Upper lobe of left lung (tissue), 6 donors: ENCODE measurements around the gene ADAMTS3. TPM values are rescaled to one million over a fixed set of nuclear protein-coding genes. Genes with fewer than 3 reads are reported as not detected.

Source experiments
- ATAC-seq, 2 donors: fragments of 200-7000 bp; cut with Tn5 transposase; one replicate each; pipeline ENCODE4 v1.9.1; 2022; ENCODE audit warnings: mild to moderate bottlenecking in 2 of 2, moderate library complexity in 2 of 2; ENCODE audit not compliant: low FRiP score in 2 of 2
- DNase-seq, 2 donors: peaks; one replicate each; pipeline ENCODE4 v3.0.0-alpha.2; 2019 to 2020
- H3K27ac ChIP-seq, 4 donors: fragments of 200-600 bp; sonication (generic); one replicate each; pipeline ENCODE4 v1.5.1; 2016 to 2019
- H3K27me3 ChIP-seq, 4 donors: fragments of 200-600 bp; sonication (generic); one replicate each; pipeline ENCODE4 v1.5.1; 2017 to 2019
- H3K36me3 ChIP-seq, 4 donors: fragments of 200-600 bp; sonication (generic); one replicate each; pipeline ENCODE4 v1.5.1; 2016 to 2019
- H3K4me1 ChIP-seq, 4 donors: fragments of 200-600 bp; sonication (generic); one replicate each; pipeline ENCODE4 v1.5.1; 2018 to 2019
- H3K4me3 ChIP-seq, 4 donors: fragments of 200-600 bp; sonication (generic); one replicate each; pipeline ENCODE4 v1.5.1; 2017 to 2019; ENCODE audit warnings: mild to moderate bottlenecking in 2 of 4, moderate library complexity in 1 of 4
- H3K9me3 ChIP-seq, 4 donors: fragments of 200-600 bp; sonication (generic); one replicate each; pipeline ENCODE4 v1.5.1; 2018 to 2019
- EP300 ChIP-seq, 4 donors: sonication (generic); formaldehyde crosslinking; IDR thresholded peaks; one replicate each; pipeline ENCODE4 v1.5.1; 2017; ENCODE audit warnings: antibody characterized with exemption in 4 of 4, control low read depth in 2 of 4
- POLR2A ChIP-seq, 4 donors: fragments of 450-650 bp; IDR thresholded peaks; one replicate each; pipeline ENCODE4 v1.5.1; 2016 to 2017; ENCODE audit warnings: antibody characterized with exemption in 4 of 4, mild to moderate bottlenecking in 2 of 4
- POLR2AphosphoS5 ChIP-seq, 2 donors: sonication (generic); formaldehyde crosslinking; IDR thresholded peaks; one replicate each; pipeline ENCODE4 v1.5.1; 2017; ENCODE audit warnings: antibody characterized with exemption in 2 of 2
- WGBS, 2 donors: methylation state at CpG; one replicate each; pipeline ENCODE4 v1.1.5; 2017 to 2018; 5-methylcytosine and 5-hydroxymethylcytosine counted together
- total RNA-seq, 6 donors: library from RNA; depleted of rRNA in 4 of 6; stranded (reverse); fragments of >200 nt in 4 of 6; gene quantifications; one replicate each; pipeline versions ENCODE4 v1.1.0 to v1.2.1, GENCODE V29; 2016 to 2021
- TF ChIP-seq, protein P1 (sequence below), 6 experiments: fragments of 450-650 bp in 4 of 6; fragments of 200-600 bp in 2 of 6; sonication (generic) in 2 of 6; IDR thresholded peaks; one replicate each; pipeline ENCODE4 v1.5.1; 2016 to 2019; ENCODE audit warnings: antibody characterized with exemption in 6 of 6
- donor health status: DM: no; HTN: no; CAD: no; lungs with moderate emphysema.
- donor health status: DM: no; HTN: yes; CAD: no; lungs with severe emphysema.

Gene ADAMTS3
- total RNA-seq, 6 donors from 2014 or later: 1.0 to 5.2 (median 2.3) TPM

DNA sequence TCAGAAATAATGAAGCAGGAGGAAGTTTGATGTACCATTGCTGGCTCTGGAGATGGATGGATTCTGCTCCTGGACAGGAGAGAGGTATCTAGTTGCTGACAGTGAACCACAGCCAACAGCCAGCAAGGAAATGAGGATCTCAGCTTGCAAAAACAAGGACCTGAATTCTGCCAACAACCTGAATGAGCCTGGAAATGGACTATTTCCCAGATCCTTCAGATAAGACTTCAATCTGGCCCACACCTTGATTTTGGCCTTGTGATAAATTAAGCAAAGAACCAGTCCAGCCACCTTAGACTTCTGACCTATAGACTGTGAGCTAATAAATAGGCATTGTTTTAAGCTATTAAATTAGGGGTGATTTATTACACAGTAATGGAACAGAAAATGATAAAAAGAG is 220.3 kb downstream of the ADAMTS3 start:
- no peaks in the 10 kb centered on the region for H3K36me3 ChIP-seq
- H3K4me3 ChIP-seq: no peak overlapping the region
- no peak overlapping the region for H3K27ac ChIP-seq
- H3K4me1 ChIP-seq: peaks cover 0 to 6% (median 5%) of the 10 kb centered on the region in 4 donors
- DNase-seq (no peak), ATAC-seq (no peak)
- TF ChIP-seq EP300 (IDR thresholded peaks at IDR 0.05) (no peak), POLR2AphosphoS5 (IDR thresholded peaks at IDR 0.05) (no peak), POLR2A (IDR thresholded peaks at IDR 0.05) (no peak)
- TF ChIP-seq, protein P1, sequence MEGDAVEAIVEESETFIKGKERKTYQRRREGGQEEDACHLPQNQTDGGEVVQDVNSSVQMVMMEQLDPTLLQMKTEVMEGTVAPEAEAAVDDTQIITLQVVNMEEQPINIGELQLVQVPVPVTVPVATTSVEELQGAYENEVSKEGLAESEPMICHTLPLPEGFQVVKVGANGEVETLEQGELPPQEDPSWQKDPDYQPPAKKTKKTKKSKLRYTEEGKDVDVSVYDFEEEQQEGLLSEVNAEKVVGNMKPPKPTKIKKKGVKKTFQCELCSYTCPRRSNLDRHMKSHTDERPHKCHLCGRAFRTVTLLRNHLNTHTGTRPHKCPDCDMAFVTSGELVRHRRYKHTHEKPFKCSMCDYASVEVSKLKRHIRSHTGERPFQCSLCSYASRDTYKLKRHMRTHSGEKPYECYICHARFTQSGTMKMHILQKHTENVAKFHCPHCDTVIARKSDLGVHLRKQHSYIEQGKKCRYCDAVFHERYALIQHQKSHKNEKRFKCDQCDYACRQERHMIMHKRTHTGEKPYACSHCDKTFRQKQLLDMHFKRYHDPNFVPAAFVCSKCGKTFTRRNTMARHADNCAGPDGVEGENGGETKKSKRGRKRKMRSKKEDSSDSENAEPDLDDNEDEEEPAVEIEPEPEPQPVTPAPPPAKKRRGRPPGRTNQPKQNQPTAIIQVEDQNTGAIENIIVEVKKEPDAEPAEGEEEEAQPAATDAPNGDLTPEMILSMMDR (IDR thresholded peaks at IDR 0.05): no peak
- H3K27me3 ChIP-seq: no peaks in the 10 kb centered on the region
- no peaks in the 10 kb centered on the region for H3K9me3 ChIP-seq

GRCh38 chr4:72344418-72344817 is 224.6 kb downstream of the ADAMTS3 start:
- ATAC-seq (no peak), DNase-seq (no peak)
- Histone ChIP-seq H3K27me3 (no peaks in the 10 kb centered on the region), H3K4me3 (no peak overlapping the region), H3K36me3 (no peaks in the 10 kb centered on the region), H3K9me3 (no peaks in the 10 kb centered on the region), H3K27ac (no peak overlapping the region), H3K4me1 (no peaks in the 10 kb centered on the region)
- TF ChIP-seq, protein P1 (IDR thresholded peaks at IDR 0.05): no peak
- no peak for TF ChIP-seq EP300 (IDR thresholded peaks at IDR 0.05)
- TF ChIP-seq POLR2AphosphoS5 (IDR thresholded peaks at IDR 0.05): no peak
- no peak for TF ChIP-seq POLR2A (IDR thresholded peaks at IDR 0.05)

GRCh38 chr4:72341432-72341820 is 227.6 kb downstream of the ADAMTS3 start:
- ATAC-seq: no peak
- Histone ChIP-seq H3K27ac (no peak overlapping the region), H3K27me3 (no peaks in the 10 kb centered on the region), H3K4me3 (no peak overlapping the region), H3K36me3 (no peaks in the 10 kb centered on the region), H3K9me3 (no peaks in the 10 kb centered on the region), H3K4me1 (no peaks in the 10 kb centered on the region)
- no peak for DNase-seq
- TF ChIP-seq, protein P1 (IDR thresholded peaks at IDR 0.05): no peak
- TF ChIP-seq POLR2AphosphoS5 (IDR thresholded peaks at IDR 0.05): no peak
- TF ChIP-seq EP300 (IDR thresholded peaks at IDR 0.05): no peak
- no peak for TF ChIP-seq POLR2A (IDR thresholded peaks at IDR 0.05)
- WGBS, 2 donors: 59 to 70% methylated on average over 2 of the region's 2 CpGs

DNA sequence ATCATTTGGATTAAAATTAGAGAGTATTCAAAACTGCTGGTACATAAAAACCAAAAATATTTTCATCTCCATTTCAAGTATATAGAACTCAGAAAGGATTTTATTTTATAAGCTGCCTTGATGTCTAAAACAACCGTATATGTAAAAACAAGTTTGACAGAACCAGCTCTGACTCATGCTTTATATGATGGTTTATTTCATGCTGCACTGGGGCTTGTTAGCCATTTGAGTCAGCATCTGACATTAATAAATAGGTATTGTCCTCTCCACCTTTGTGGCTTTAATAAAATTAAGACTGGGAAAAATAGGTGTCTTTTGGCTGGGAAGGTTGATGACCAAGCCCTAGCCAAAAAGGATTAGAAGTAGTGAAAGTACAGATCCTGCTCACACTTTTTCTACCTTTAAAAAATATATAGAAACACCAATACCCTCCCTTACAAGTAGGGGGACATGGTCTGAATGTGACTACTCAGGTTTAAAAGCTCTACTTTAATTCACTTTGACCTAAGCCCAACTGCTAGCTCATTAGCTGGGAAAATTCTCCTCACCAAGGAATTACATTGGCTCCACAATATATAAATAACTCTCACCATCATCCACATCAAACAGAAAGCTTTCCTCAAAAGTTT is 228.1 kb downstream of the ADAMTS3 start:
- Histone ChIP-seq H3K27ac (no peak overlapping the region), H3K27me3 (no peaks in the 10 kb centered on the region), H3K4me1 (no peaks in the 10 kb centered on the region), H3K9me3 (no peaks in the 10 kb centered on the region), H3K4me3 (no peak overlapping the region), H3K36me3 (no peaks in the 10 kb centered on the region)
- TF ChIP-seq EP300 (IDR thresholded peaks at IDR 0.05): no peak
- TF ChIP-seq, protein P1 (IDR thresholded peaks at IDR 0.05): no peak
- no peak for TF ChIP-seq POLR2AphosphoS5 (IDR thresholded peaks at IDR 0.05)
- no peak for TF ChIP-seq POLR2A (IDR thresholded peaks at IDR 0.05)
- 74 to 78% methylated on average over 1 of the region's 1 CpG for WGBS, 2 donors
- no peak for ATAC-seq
- no peak for DNase-seq

DNA sequence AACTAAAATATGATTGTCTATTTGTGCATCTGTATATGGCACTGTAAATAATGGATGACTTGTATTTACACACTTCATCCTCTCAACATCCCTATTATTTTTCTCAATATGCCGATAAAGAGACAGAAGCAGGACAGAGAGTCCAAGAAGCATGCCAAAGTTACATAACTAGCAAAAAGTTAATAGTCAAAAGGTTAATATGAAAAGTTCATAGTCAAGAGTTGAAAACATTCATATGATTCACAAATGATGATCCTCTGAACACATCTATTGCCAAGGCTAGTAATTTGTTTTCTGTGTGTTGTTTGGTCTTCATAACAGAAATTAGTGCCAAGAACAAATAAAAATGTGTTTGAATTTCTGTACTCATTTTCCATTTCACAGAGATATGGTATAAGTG is 231.0 kb downstream of the ADAMTS3 start:
- ATAC-seq: no peak
- Histone ChIP-seq H3K9me3 (no peaks in the 10 kb centered on the region), H3K4me1 (no peaks in the 10 kb centered on the region), H3K36me3 (no peaks in the 10 kb centered on the region), H3K27ac (no peak overlapping the region), H3K4me3 (no peak overlapping the region), H3K27me3 (no peaks in the 10 kb centered on the region)
- 58 to 75% methylated on average over 1 of the region's 1 CpG for WGBS, 2 donors
- TF ChIP-seq POLR2A (IDR thresholded peaks at IDR 0.05) (no peak), EP300 (IDR thresholded peaks at IDR 0.05) (no peak), POLR2AphosphoS5 (IDR thresholded peaks at IDR 0.05) (no peak)
- TF ChIP-seq, protein P1 (IDR thresholded peaks at IDR 0.05): no peak
- no peak for DNase-seq
